Measurements from ENCODE around the gene METTL13.

GRCh38 chr1:171785766-171786165 lies 4.3 kb downstream of the METTL13 start:
- no peak for TF ChIP-seq CTCF (conservative IDR thresholded peaks at IDR 0.05; ENCODE audit: low read length)
- TF ChIP-seq EZH2phosphoT487 (IDR thresholded peaks at IDR 0.05; ENCODE audit: borderline replicate concordance, low read depth, low read length) = no peak

Data from OCI-LY7 (cell line).